Measurements from ENCODE around the gene EML5.
A peak's percentile ranks its signal among the peaks of the same experiment; 100 is the strongest.
"Not testable (repeated sequence)": the region's sequence is repeated elsewhere in the genome, so short reads cannot be mapped to it uniquely, and the experiment has no call there.

EML5 gene

GRCh38 chr14:88799522-88799921 is 6.8 kb upstream of the EML5 start:
- no peak for DNase-seq

DNA sequence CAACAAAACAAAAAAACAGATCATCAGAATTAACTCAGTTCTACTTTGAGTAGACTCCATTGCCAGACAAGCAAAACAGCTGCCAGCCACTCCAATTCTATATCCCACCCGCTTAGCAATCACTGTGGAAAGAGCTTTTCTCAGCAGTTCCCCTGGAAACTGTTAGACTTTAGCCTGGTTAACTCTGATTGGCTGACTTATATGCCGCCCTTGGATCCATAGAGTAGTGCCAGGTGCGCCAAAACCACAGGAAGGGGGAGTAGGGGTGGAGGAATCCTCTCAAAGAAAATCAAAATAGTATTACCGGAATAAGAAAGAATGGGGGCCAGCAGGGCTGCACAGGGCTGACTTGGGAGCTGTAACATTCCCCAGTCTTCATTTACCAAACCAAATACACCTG is 5.4 kb upstream of the EML5 start:
- peak; percentile 82 for DNase-seq

- no peak for DNase-seq
These were observed 489 bp upstream of the EML5 start for GRCh38 chr14:88793259-88793625.

GRCh38 chr14:88791629-88792472 is 902 bp downstream of the EML5 start:
- DNase-seq = no peak

DNA sequence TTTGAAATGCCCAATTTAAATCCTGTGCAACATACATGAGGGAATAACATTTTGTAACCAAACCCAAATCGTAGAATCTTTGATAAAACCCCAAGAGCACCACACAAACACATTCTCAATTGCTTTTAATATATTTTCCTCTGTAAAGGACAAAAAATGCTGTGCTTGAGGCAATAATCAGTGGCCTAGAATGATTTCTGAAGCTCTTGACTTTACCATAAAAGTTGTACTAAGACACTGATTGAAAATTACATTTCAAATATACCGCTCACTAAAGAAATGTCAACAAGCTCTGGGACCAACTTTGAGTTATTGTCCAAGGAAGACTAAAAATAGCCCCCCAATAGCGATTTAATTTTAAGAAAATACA is 1.5 kb downstream of the EML5 start:
- DNase-seq = no peak

DNA sequence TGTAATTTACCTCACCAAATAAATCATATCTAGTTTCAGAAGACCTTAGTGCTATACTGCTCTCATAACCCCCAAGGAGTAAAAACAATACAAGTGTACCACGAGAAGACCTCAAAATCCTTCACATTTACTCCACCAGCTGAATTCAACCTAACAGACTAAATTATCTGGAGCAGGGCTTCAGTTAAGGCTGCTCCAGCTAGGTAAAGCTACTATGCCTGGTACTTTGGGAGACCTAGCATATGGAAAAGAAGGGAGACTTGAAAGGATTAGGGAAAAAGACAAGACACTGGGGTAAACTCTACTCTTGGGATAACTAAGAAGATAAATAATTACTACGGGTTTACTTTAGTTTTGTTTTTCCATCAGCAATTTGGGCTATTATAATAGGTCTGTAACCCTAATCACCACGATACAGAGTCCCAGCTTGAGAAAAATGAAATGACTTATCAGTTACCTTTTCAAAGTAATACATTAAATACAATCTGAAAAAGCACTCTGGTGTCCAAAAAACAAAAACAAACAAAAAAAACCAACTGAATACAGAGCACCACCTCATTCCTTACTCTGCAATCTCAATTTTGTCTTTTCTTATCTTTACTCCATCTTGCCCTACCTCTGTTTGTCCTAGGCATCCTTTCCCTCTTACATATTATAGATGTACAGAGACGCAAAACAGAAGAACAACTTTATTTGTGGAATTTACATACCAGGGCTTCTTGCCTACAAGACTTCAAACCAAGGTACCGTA is 2.1 kb downstream of the EML5 start:
- DNase-seq = no peak

GRCh38 chr14:88789573-88789972 is 3.2 kb downstream of the EML5 start:
- DNase-seq = not testable (repeated sequence)

- DNase-seq = no peak
These were observed 6.0 kb downstream of the EML5 start for GRCh38 chr14:88786715-88787114.

- no peak for DNase-seq
These were observed 6.8 kb downstream of the EML5 start for GRCh38 chr14:88785911-88786310.

DNA sequence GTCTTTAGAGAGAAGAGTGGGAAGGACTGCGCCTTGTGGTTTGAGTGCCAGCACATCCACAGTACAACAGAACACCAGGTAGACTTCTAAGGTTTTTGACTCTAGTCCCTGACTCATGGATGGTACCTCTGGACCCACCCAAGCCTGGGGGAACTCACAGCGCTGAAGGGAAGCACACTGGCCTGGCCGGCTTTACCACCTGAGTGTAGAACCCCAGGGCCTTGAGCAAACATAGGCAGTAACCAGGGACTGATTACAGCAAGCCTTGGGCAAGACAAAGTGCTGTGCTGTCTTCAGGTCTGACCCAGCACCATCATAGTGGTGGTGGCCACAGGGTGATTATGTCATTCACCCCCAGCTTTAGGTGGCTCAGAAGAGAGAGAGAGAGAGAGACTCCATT is 17.2 kb downstream of the EML5 start:
- no peak for DNase-seq

DNA sequence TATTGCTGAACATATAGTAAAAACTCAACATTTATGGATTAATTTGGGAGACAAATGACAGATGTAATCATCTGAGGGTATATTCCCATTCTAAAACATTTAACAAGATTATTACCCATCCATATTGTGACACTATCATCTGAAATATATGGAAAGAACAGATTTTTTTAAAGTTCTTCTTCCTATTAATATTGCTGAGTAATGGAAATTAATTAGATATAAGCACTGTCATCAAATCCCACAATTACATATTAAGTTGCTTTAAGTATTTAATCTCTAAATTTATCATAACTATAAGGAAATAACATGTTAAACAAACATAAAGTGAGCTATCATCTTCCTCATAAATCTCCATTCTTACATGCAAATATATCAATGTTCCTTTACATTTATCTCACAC is 22.0 kb downstream of the EML5 start:
- DNase-seq = no peak

- DNase-seq = no peak
These were observed 27.6 kb downstream of the EML5 start for GRCh38 chr14:88765130-88765529.

- DNase-seq = no peak
These were observed 38.9 kb downstream of the EML5 start for GRCh38 chr14:88753873-88754272.

DNA sequence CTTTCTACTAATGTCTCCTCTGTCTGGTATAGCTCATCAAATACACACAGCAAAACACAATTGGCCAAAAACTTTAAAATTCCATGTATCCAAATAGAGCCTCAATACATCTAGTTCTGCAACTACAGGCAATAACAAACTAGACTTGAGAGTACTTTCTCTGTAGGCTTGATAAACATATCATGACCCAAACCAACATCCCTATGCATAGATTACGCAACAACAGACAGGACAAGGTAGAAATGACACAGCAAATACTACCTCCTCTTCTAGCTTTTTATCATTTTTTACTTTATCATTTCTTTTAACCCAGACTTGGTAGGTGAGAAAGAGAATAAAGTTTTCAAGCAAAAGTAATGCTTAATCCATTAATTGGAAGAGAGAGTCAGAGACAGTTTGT is 41.8 kb downstream of the EML5 start:
- DNase-seq = no peak

GRCh38 chr14:88750413-88750812 is 42.3 kb downstream of the EML5 start:
- DNase-seq = no peak

GRCh38 chr14:88749139-88749538 is 43.6 kb downstream of the EML5 start:
- DNase-seq = no peak

- DNase-seq = no peak
These were observed 44.5 kb downstream of the EML5 start for GRCh38 chr14:88748288-88748687.

GRCh38 chr14:88746052-88746451 is 46.7 kb downstream of the EML5 start:
- no peak for DNase-seq

- DNase-seq = no peak
These were observed 55.5 kb downstream of the EML5 start for GRCh38 chr14:88737245-88737644.

GRCh38 chr14:88733121-88733520 is 59.6 kb downstream of the EML5 start:
- DNase-seq = no peak

DNA sequence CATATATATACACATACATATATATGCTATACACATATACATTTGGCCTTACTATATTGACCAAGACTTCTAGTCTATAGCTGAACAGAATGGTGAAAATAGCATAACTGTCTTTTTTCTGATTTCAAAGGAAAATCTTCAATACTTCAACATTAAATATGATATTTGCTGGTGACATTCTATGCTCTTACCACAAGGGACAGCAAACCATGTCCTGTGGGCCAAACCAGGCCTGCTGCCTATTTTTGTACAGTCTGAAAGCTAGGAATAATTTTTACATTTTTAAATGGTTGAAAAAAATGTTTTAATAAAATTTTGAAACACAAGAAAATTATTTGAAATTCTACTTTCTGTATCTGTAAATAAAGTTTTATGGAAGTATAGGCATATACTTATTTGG is 63.6 kb downstream of the EML5 start:
- no peak for DNase-seq

- DNase-seq = no peak
These were observed 65.7 kb downstream of the EML5 start for GRCh38 chr14:88727057-88727456.

DNA sequence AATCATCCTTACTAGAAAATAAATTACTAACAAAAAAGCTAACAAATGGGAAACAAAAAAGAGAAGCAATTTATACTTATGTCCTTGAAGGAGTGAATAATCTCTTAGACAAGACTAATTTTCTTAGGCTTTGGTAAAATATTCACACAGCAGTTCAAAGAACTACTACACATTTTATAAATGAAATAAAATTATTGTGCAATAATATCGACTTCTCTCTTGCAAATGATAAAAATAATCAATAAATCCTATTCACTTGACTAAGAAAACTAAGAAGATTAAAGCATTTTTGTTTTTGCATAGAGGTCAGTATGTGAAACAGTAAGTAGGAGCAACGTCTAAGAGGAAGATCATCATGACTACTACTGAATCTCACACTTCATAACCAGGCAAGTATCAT is 82.0 kb downstream of the EML5 start:
- no peak for DNase-seq

DNA sequence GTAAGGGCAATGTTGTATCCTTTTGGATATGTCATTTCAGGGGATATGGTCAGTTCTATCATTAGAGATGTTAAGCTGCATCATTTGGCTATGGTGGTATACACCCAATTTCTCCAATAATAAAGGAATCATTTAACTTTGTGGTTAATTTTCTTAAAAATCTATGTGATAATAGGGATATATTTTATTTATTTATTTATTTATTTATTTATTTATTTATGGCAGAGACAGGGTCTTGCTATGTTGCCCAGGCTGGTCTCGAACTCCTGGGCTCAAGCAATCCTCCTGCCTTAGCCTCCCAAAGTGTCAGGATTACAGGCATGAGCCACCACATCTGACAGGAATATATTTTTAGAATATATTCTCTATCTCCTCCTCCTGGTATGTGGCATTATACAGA is 85.7 kb downstream of the EML5 start:
- DNase-seq = no peak

GRCh38 chr14:88706425-88706824 is 86.3 kb downstream of the EML5 start:
- no peak for DNase-seq

All from NCI-H187 treated with DMSO at 0.1 percent for 48 hours (cell line).